Renal cortex interstitium (tissue), 11 donors: ENCODE results near the gene ABTB1. TPM values are rescaled to one million over a fixed set of nuclear protein-coding genes. Genes with fewer than 3 reads are reported as not detected.
"Not testable (repeated sequence)": the region's sequence is repeated elsewhere in the genome, so short reads cannot be mapped to it uniquely, and the experiment has no call there.

ENCODE experiments used
- DNase-seq, 11 donors: peaks; one replicate each; pipeline ENCODE4 v3.0.0-alpha.2; 2013; ENCODE audit warnings: low read depth in 9 of 11, low spot score in 4 of 11; ENCODE audit errors: extremely low read depth in 1 of 11
- polyA plus RNA-seq, 3 donors: library from polyadenylated mRNA; unstranded; fragments of 120-200 nt; gene quantifications; one replicate each; pipeline ENCODE4 v1.2.1, GENCODE V29; 2013; ENCODE audit not compliant: insufficient read length in 3 of 3

Gene ABTB1
- polyA plus RNA-seq, 3 donors: 19.2 to 26.9 (median 24.7) TPM

GRCh38 chr3:127678611-127679533, 6.1 kb downstream of the ABTB1 start:
- DNase-seq: no peak

DNA sequence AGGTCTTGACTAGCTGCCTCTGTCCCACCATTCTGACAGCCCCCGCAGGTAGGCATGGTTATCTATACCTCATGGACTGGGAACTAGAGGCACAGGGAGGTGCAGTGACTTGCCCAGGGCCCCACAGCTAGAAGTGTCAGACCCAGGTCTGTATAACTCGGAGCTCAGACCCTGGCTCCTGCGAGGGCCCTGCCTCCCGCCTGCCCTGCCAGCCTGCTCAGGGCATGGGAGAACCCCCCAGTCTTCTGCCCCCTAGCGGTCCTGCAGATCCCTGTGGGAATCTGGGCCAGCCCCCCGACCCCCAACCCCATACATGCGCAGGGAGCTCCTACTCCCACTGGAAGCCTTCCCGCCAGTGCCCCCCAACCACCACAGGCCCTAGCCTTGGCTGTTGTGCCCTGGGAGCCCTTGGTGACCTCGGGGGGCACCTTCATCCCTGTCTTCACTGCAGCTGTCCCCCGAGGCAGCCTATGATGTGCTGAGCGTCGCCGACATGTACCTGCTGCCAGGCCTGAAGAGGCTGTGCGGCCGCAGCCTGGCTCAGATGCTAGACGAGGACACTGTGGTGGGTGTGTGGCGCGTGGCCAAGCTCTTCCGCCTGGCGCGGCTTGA, 6.9 kb downstream of the ABTB1 start:
- DNase-seq: no peak

GRCh38 chr3:127680146-127680661, 7.5 kb downstream of the ABTB1 start:
- no peak for DNase-seq

- DNase-seq: no peak
Observed at GRCh38 chr3:127680798-127681221, 8.1 kb downstream of the ABTB1 start.

DNA sequence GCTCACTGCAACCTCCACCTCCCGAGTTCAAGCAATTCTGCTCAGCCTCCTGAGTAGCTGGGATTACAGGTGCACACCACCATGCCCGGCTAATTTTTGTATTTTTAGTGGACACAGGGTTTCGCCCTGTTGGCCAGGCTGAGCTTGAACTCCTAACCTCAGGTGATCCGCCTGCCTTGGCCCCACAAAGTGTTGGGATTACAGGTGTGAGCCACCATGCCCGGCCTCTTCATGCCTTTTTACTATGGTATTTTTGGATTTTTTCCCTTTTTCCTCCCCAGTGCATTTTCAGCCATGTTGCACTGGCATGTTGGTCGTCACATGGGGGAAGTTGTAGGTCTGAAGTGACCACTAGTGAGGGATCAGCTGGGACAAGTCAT, 9.4 kb downstream of the ABTB1 start:
- not testable (repeated sequence) for DNase-seq

GRCh38 chr3:127682561-127682960, 9.8 kb downstream of the ABTB1 start:
- DNase-seq: no peak

- DNase-seq: no peak
Observed at GRCh38 chr3:127684871-127685707, 12.3 kb downstream of the ABTB1 start.

GRCh38 chr3:127685708-127686511, 13.2 kb downstream of the ABTB1 start:
- no peak for DNase-seq

- DNase-seq: no peak
Observed at GRCh38 chr3:127686512-127686894, 13.8 kb downstream of the ABTB1 start.

GRCh38 chr3:127687228-127687737, 14.5 kb downstream of the ABTB1 start:
- no peak for DNase-seq

DNA sequence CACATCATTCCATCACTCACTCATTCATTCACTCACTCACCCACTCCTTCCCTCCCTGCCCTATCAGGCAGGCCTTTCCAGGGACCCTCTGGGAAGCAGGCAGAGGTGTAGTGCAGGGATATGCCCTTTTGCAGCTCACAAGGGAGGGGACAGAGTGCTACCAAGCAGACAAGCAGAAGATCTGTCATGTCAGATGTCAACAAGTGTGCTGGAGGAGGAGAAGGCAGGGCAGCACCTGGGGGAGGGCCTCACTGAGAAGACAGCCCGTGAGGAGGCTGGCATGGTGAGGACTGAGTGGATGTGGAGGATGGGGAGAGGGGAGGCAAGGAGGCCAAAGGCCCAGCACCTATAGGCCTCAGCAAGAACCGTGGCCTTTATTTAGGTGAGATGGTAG, 15.3 kb downstream of the ABTB1 start:
- no peak for DNase-seq

GRCh38 chr3:127688416-127689265, 15.9 kb downstream of the ABTB1 start:
- DNase-seq: no peak

GRCh38 chr3:127689266-127689860, 16.6 kb downstream of the ABTB1 start:
- DNase-seq: no peak

- DNase-seq: no peak
Observed at GRCh38 chr3:127690106-127690505, 17.4 kb downstream of the ABTB1 start.

- DNase-seq: no peak
Observed at GRCh38 chr3:127690823-127691452, 18.2 kb downstream of the ABTB1 start.

DNA sequence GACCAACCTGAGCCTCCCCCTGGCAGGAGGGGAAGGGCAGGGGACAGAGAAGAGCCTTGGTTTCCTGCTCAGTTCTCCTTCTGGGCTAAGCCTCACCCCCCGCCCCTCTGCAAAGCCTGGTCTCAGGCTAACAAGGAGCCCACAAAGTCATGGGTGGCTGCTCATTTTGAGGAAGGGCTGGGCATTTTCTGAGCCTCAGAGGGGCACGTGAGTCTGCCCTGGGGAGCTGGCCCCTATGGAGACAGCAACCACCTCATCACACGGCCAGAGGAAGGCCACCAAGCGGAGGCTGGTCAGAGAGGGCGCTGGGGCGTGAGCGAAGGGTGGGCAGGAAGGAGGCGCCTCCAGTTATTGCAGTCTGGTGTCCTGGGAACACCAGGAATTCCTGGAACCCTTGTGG, 18.7 kb downstream of the ABTB1 start:
- no peak for DNase-seq

- DNase-seq: no peak
Observed at GRCh38 chr3:127691974-127692373, 19.2 kb downstream of the ABTB1 start.
